ENCODE measurements around the gene YRDC.

- TF ChIP-seq SIN3A (IDR thresholded peaks at IDR 0.05; ENCODE audit: borderline replicate concordance, low read depth, low read length) (no peak), CTCF (IDR thresholded peaks at IDR 0.05) (no peak)
Observed at GRCh38 chr1:37839676-37840075, 31.7 kb upstream of the YRDC start.

Measured in SK-N-SH (cell line).